Islet precursor cell (in vitro differentiated cells): Measurements from ENCODE around the gene CSF3R.
"Not testable (repeated sequence)": the region's sequence is repeated elsewhere in the genome, so short reads cannot be mapped to it uniquely, and the experiment has no call there.

ENCODE experiments used
- DNase-seq: peaks from one replicate; pipeline ENCODE4 v3.0.0-alpha.2; 2018

CSF3R gene

GRCh38 chr1:36512842-36513241 lies 30.1 kb upstream of the CSF3R start:
- DNase-seq: no peak

- DNase-seq: no peak
Measured at GRCh38 chr1:36511804-36512798, 29.4 kb upstream of the CSF3R start.

GRCh38 chr1:36511220-36511619 lies 28.5 kb upstream of the CSF3R start:
- DNase-seq: not testable (repeated sequence)

DNA sequence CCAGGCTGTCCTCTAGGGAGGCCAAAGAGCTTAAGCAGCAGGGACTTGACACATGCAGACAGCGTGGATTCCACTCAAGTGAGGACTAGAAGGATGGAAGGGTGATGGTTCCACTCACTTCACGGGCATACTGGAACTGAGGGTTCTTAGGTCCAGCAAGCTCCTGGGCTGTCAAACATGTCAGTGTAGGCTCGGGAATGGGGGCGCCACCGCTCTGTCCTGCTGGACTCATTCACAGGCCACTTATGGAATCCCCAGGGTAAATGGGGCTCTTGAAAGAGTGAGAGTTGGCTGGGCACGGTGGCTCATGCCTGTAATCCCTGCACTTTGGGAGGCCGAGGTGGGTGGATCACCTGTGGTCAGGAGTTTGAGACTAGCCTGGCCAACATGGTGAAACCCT lies 27.7 kb upstream of the CSF3R start:
- no peak for DNase-seq

DNA sequence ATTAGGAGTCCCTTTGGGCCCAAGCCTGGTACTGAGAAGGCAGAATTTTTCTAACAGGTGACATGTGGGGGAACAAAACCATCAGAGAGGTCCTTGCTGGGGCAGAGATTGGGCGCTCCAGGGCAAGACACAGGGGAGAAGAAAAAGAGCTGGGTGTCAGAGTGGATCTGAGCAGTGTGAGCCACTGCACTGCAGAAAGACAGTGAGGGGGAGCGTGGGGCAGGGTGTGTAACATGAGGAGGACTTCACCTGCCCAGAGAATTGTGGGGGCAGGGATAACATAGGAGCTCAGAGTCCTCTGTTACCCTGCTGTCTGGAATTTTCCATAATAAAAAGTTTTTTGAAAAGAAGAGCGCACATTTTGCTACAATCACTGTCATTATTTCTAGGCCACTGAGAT lies 25.5 kb upstream of the CSF3R start:
- DNase-seq: no peak

- no peak for DNase-seq
Measured at GRCh38 chr1:36506276-36506920, 23.7 kb upstream of the CSF3R start.

- DNase-seq: no peak
Measured at GRCh38 chr1:36503733-36504132, 21.0 kb upstream of the CSF3R start.

DNA sequence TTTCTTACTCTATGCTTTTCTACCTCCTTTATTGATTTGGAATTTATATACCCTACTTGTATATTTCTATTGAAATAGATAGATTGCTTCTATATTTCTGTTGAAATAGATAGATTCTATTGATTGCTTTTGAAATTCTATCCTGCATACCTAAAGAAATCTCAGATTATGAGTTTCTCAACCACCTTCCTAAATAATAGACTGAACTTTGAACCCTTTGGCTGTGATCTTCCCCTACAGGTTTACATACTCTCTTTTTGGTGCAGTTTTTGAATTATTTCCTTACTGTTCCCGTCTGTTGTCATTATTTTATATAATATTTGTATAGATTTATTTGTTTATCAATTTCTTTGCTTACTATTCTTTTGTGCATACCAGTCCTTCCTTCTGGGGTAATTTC lies 20.4 kb upstream of the CSF3R start:
- DNase-seq: no peak

GRCh38 chr1:36502616-36503015 lies 19.9 kb upstream of the CSF3R start:
- DNase-seq: no peak

DNA sequence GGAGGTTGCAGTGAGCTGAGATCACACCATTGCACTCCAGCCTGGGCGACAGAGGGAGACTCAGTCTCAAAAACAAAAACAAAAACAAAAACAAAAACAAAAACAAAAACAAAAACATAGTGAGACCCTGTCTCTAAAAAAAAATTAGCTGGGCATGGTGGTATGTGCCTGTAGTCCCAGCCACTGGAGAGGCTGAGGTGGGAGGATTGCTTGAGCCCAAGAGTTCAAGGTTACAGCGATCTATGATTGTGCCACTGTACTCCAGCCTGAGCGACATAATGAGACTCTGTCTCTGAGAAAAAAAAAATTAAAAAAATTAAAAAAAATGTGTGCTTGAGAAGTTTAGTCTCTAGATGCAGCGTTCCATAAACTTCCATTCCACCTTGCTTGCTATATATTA lies 19.2 kb upstream of the CSF3R start:
- not testable (repeated sequence) for DNase-seq

- no peak for DNase-seq
Measured at GRCh38 chr1:36497207-36497606, 14.5 kb upstream of the CSF3R start.

- no peak for DNase-seq
Measured at GRCh38 chr1:36494971-36495370, 12.3 kb upstream of the CSF3R start.

DNA sequence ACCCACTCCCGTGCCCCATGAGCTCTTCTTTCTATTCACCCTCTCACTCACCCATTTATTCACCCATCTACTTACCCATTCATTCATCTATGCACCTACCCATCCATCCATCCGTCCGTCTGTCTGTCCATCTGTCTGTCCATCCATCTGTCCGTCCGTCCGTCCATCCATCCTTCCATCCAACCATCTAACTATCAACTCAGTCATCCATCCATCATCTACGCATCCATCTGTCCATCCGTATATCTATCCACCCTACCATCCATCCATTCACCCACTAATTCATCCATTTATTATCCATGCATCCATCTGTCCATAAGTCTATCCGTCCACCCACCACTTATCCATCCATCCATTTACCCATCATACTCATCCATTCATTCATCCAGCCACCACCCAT lies 10.8 kb upstream of the CSF3R start:
- no peak for DNase-seq

DNA sequence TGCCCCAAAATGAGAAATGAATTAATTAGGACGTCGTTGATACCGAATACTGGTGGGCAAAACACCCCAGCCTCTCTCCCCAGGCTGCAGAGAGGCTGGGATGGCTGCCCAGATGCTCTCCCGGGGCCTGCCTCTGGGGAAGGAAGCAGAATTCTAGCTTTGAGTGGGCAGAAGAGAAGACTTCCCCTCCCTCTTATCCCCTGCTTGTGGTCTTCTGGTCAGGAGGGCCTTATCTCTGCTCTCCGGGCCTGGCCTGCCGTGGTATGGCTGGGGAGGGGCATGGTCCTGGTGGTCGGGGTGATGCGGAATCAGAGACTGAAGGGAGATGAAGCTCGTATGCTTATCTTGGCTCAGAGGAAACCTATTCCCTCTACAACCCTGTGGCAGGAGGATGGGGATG lies 9.8 kb upstream of the CSF3R start:
- DNase-seq: no peak

- not testable (repeated sequence) for DNase-seq
Measured at GRCh38 chr1:36489258-36490051, 6.7 kb upstream of the CSF3R start.

DNA sequence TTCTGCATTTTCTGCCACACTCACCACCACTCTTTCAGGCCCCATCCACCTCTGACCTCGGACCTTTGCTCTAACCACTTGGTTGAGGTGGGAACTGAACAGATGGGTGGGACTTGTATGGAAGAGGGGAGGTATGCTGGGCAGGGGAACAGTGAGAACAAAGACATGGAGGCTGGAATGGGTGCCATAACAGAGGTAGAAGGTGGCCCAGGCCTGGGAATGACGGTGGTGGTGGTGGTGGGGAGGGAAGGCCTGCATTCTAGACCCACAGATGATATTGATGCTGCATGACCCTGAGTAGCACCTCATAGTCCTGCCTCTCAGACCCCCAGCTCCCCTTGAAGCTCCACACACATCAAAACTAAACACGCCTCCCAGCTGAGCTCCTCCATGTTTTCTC lies 5.2 kb upstream of the CSF3R start:
- DNase-seq: no peak

GRCh38 chr1:36487336-36487725 lies 4.6 kb upstream of the CSF3R start:
- DNase-seq: not testable (repeated sequence)

DNA sequence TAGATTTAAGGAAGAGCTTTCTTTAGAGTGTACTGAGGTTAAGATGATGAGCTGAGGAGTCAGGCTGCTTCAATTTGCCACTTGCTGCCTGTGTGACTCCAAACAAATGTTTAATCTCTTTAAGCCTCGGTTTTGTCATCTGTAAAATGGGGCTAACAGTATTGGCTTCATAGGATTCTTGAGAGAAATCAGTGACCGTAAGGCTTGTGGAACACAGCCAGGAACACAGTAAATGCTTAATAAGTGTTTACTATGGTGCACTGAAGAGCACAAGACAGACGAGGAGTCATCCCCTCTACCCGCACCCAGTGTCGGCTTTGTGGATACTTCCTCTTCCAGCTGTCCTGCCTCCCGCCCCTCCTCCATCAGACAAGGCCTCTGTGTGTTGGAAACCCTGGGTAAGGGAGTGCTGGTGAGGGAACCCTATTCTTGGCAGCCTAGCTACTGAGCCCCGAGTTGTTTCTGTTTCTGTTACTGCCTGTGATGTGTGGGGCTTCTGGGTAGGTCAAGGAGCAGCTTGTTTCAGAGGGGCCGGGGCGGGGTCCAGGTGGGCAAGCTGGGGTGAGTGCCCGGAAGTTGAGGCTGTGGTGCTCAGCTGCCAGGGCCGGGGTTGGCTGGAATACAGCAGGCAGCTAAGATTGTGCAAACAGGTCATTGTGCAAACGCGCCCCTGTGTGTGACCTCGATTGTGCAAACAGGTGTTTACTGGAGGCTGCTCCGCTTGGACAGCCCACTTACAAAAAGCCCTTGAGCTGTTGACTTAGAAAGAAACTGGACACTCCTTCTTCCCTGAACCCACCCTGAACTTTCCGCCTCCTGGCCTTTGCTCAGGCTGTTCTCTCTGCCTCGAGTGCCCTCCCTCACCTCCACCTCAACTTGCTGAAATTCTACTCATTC lies 4.0 kb upstream of the CSF3R start:
- DNase-seq: no peak

- DNase-seq: no peak
Measured at GRCh38 chr1:36486093-36486438, 3.4 kb upstream of the CSF3R start.

DNA sequence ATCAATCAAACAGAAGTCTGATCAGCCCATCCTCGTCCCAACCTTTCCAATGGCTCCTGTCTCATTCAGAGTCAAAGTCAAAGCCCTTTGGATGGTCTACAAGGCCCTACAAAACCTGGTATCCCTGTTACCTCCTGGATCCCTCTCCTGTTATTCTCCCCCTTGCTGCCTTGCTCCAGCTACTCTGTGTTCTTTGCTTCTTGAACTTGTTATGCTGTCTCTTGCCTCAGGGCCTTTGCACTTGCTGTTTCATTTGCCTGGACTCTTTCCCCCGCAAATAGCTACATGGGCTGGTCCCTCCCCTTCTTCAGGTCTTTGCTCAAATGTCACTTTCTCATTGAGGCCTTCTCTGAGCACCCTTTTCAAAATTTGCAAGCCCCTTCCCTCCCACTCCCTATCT lies 1.4 kb upstream of the CSF3R start:
- no peak for DNase-seq

DNA sequence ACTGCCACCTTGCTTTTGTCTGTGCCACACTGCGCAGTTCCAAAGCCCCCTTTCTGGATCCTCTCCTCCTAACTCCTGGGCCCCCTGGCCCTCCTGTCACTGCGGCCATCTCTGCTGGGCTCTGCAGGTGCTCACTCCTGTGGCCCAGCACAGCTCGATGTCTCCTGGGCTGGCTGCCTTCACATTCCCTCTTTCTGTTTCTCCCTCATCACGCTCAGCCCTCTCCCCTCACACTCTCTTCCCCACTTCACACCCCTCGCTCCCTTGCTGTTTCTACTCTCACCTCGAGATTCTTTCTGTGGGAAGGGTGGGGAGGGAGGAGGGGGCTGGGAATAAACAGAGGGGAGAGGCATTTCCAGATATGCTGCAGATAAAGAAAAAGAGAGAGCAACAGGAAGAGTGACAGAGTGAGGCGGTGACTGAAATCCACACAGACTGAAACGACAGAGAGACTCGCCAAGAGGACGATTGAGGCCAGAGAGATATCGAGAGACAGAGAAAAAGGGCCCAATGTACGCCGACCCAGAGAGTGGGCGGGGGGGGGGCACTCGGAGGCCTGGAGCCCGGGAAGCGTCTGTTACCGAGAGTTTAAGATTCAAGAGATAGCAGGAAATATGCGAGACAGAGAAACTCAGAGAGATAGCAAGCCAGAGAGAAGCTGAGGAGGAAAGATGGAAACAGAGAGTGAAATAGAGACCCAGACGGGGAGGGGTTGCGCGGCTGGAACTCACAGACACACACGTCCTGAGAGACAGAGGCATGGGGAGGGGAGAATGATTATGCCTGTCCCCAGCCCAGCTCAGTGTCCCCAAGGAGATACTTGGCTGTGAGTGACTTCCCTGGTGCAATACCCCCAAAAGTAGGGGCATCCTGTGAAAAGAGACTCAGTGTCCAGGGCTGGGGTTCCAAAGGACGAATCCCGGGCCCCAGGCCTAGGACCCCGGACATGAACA lies 666 bp downstream of the CSF3R start:
- DNase-seq: no peak
